ENCODE measurements around the gene NELFB. TPM values are rescaled to one million over a fixed set of nuclear protein-coding genes. Genes with fewer than 3 reads are reported as not detected.

NELFB gene
- total and polyA plus RNA-seq, 4 donors: 30.4 to 56.2 (median 44.2) TPM

GRCh38 chr9:137247916-137248175 lies 7.3 kb upstream of the NELFB start:
- ATAC-seq (ENCODE audit: insufficient read depth, low FRiP score) (no peak), DNase-seq (no peak)
- Histone ChIP-seq H3K9ac (ENCODE audit: insufficient read depth in 1 of 2, low read length in 2 of 2) (no peak overlapping the region), H3K36me3 (ENCODE audit: control insufficient read depth in 4 of 4, insufficient read depth in 4 of 4, low read length in 4 of 4) (peaks cover 0 to 11% (median 7%) of the 10 kb centered on the region in 4 donors), H3K27ac (ENCODE audit: low read depth in 1 of 2, low read length in 1 of 2) (peak overlapping the region in 1 of 2 donors; percentile 18), H3K4me1 (ENCODE audit: control insufficient read depth in 5 of 5, insufficient read depth in 5 of 5, low read length in 5 of 5) (peaks cover 0 to 13% (median 7%) of the 10 kb centered on the region in 5 donors), H3K4me3 (no peak overlapping the region), H3K27me3 (ENCODE audit: control insufficient read depth in 3 of 3, insufficient read depth in 3 of 3, low read length in 2 of 3) (no peaks in the 10 kb centered on the region), H3K9me3 (ENCODE audit: control insufficient read depth in 4 of 4, insufficient read depth in 3 of 4, low read length in 3 of 4) (no peaks in the 10 kb centered on the region)
- TF ChIP-seq CTCF (IDR thresholded peaks at IDR 0.05; ENCODE audit: control extremely low read depth, extremely low read depth): no peak
- WGBS, 2 donors: 82 to 94% methylated on average over 6 of the region's 6 CpGs

GRCh38 chr9:137250329-137251193 lies 4.6 kb upstream of the NELFB start:
- WGBS, 2 donors: 75 to 83% methylated on average over 17 of the region's 18 CpGs
- no peak for ATAC-seq (ENCODE audit: insufficient read depth, low FRiP score)

GRCh38 chr9:137251194-137251461 lies 4.0 kb upstream of the NELFB start, which contains the start of gene STPG3:
TSS of gene STPG3 (plus strand) at chr9:137251286. CDS start at chr9:137251287, 1 bp downstream.
- ATAC-seq (ENCODE audit: insufficient read depth, low FRiP score) (no peak), DNase-seq (no peak)
- Histone ChIP-seq H3K9me3 (ENCODE audit: control insufficient read depth in 4 of 4, insufficient read depth in 3 of 4, low read length in 3 of 4) (no peaks in the 10 kb centered on the region), H3K36me3 (ENCODE audit: control insufficient read depth in 4 of 4, insufficient read depth in 4 of 4, low read length in 4 of 4) (peaks cover 0 to 2% (median under 1%) of the 10 kb centered on the region in 4 donors), H3K27ac (ENCODE audit: low read depth in 1 of 2, low read length in 1 of 2) (no peak within 1 kb of the TSS), H3K4me3 (no peak within 1 kb of the TSS), H3K9ac (ENCODE audit: insufficient read depth in 1 of 2, low read length in 2 of 2) (no peak within 1 kb of the TSS), H3K27me3 (ENCODE audit: control insufficient read depth in 3 of 3, insufficient read depth in 3 of 3, low read length in 2 of 3) (no peaks in the 10 kb centered on the region), H3K4me1 (ENCODE audit: control insufficient read depth in 5 of 5, insufficient read depth in 5 of 5, low read length in 5 of 5) (peaks cover 0 to 24% (median 4%) of the 10 kb centered on the region in 5 donors)
- no peak for TF ChIP-seq CTCF (IDR thresholded peaks at IDR 0.05; ENCODE audit: control extremely low read depth, extremely low read depth)
- WGBS, 2 donors: 79 to 87% methylated on average over 4 of the region's 4 CpGs

More at GRCh38 chr9:137250329-137251193, 4.6 kb upstream of the NELFB start:
- Histone ChIP-seq H3K27me3 (ENCODE audit: control insufficient read depth in 3 of 3, insufficient read depth in 3 of 3, low read length in 2 of 3) (no peaks in the 10 kb centered on the region), H3K36me3 (ENCODE audit: control insufficient read depth in 4 of 4, insufficient read depth in 4 of 4, low read length in 4 of 4) (no peaks in the 10 kb centered on the region), H3K9me3 (ENCODE audit: control insufficient read depth in 4 of 4, insufficient read depth in 3 of 4, low read length in 3 of 4) (no peaks in the 10 kb centered on the region), H3K4me3 (no peak overlapping the region), H3K4me1 (ENCODE audit: control insufficient read depth in 5 of 5, insufficient read depth in 5 of 5, low read length in 5 of 5) (peaks cover 0 to 20% (median 0%) of the 10 kb centered on the region in 5 donors), H3K27ac (ENCODE audit: low read depth in 1 of 2, low read length in 1 of 2) (no peak overlapping the region), H3K9ac (ENCODE audit: insufficient read depth in 1 of 2, low read length in 2 of 2) (no peak overlapping the region)
- no peak for DNase-seq
- TF ChIP-seq CTCF (IDR thresholded peaks at IDR 0.05; ENCODE audit: control extremely low read depth, extremely low read depth): no peak
